GM06990 (cell line): Measurements from ENCODE around the gene MRPL24.
A peak's percentile ranks its signal among the peaks of the same experiment; 100 is the strongest.

ENCODE experiments used
- DNase-seq: peaks from one replicate; pipeline ENCODE4 v3.0.0-alpha.2; 2011; ENCODE audit not compliant: insufficient read length; ENCODE audit errors: extremely low read depth
- H3K27me3 ChIP-seq: replicated peaks from 2 replicates; pipeline ENCODE4 v1.6.0; 2011; ENCODE audit warnings: low read length; ENCODE audit not compliant: control insufficient read depth, insufficient read depth
- H3K36me3 ChIP-seq: 2 replicates; pipeline ENCODE4 v1.5.1; 2011; ENCODE audit warnings: low read length; ENCODE audit not compliant: control insufficient read depth, insufficient read depth
- H3K4me3 ChIP-seq: replicated peaks from 2 replicates; pipeline ENCODE4 v1.5.1; 2011; ENCODE audit warnings: low read depth, mild to moderate bottlenecking, control low read depth, low read length
- CTCF ChIP-seq: IDR thresholded peaks from 2 replicates; pipeline ENCODE4 v1.5.1; 2011; ENCODE audit warnings: low read length, control low read depth, mild to moderate bottlenecking, inconsistent platforms; ENCODE audit not compliant: insufficient read depth, poor library complexity, severe bottlenecking

MRPL24 gene

GRCh38 chr1:156740237-156740740 is 599 bp downstream of the MRPL24 start:
- DNase-seq: no peak
- Histone ChIP-seq H3K36me3 (peaks cover 23% of the 10 kb centered on the region), H3K27me3 (no peaks in the 10 kb centered on the region), H3K4me3 (peak overlapping the region; percentile 91)
- no peak for TF ChIP-seq CTCF

- no peak for DNase-seq
- Histone ChIP-seq H3K4me3 (no peak overlapping the region), H3K27me3 (no peaks in the 10 kb centered on the region), H3K36me3 (peaks cover 19% of the 10 kb centered on the region)
- TF ChIP-seq CTCF: no peak
Measured at GRCh38 chr1:156738916-156739315, 2.0 kb downstream of the MRPL24 start.

GRCh38 chr1:156738407-156738806 is 2.5 kb downstream of the MRPL24 start:
- no peak for TF ChIP-seq CTCF
- no peak for DNase-seq
- Histone ChIP-seq H3K27me3 (no peaks in the 10 kb centered on the region), H3K4me3 (no peak overlapping the region), H3K36me3 (peaks cover 18% of the 10 kb centered on the region)

- H3K36me3 ChIP-seq: peaks cover 18% of the 10 kb centered on the region
- H3K27me3 ChIP-seq: no peaks in the 10 kb centered on the region
- DNase-seq: no peak
- no peak for TF ChIP-seq CTCF
- no peak overlapping the region for H3K4me3 ChIP-seq
Measured at GRCh38 chr1:156733989-156734584, 6.8 kb downstream of the MRPL24 start.

DNA sequence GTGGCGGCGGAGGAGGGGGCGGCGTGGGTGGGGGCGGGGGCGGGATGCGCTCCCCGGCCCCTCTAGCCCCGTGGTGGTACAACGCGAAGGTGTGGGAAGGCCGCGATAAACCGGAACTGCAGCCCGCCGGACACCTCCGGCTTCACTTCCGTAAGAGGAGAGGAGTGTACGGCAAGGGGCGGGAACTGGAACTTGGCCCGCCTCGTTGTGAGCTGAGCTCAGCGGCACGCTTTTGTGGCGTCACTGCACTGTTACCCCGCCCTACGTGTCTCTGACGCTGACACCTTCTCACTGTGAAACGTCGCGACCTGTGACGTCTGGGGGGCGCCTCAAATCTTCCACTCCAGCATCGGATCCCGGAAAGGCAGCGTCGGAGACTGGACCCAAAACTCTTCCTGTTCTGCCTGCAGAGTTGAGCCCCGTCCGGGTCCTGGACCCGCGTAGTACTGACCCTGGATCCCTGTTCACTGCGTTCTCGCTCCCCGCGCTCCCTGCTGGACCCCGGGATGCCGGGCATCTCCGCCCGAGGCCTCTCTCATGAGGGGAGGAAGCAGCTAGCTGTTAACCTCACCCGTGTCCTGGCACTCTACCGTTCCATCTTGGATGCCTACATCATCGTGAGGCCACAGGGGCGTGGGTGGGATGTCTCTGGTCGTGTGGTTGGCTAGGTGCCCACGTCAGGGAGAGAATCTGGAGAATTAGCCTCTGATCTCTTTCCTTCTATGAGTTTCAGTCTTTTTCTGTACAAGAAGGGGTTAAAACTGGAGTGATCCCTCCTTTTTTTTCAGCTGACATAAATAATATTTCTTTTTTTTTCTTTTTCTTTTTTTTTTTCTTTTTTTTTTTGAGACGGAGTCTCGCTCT is 12.1 kb downstream of the MRPL24 start, which contains the start of gene ISG20L2:
Gene ISG20L2, minus strand, starts transcription at position 168 of the 864 bp plus-strand sequence. CDS start 1,114 bp downstream, outside the sequence.
- no peak for TF ChIP-seq CTCF
- H3K4me3 ChIP-seq: peak within 1 kb of the TSS; percentile 100
- DNase-seq: peak; percentile 91
- peaks cover 17% of the 10 kb centered on the region for H3K36me3 ChIP-seq
- no peaks in the 10 kb centered on the region for H3K27me3 ChIP-seq
